GM19395 (cell line): Measurements from ENCODE around the gene IMMP2L.
"Not testable (repeated sequence)": the region's sequence is repeated elsewhere in the genome, so short reads cannot be mapped to it uniquely, and the experiment has no call there.

Source experiments
- ATAC-seq: cut with Tn5 transposase; IDR thresholded peaks from one replicate; pipeline ENCODE4 v1.9.1; 2021; ENCODE audit warnings: mild to moderate bottlenecking, moderate library complexity; ENCODE audit not compliant: unreplicated experiment

The IMMP2L gene

GRCh38 chr7:110718503-110719205, 843.6 kb downstream of the IMMP2L start:
- ATAC-seq: no peak

- ATAC-seq: no peak
These were observed 858.1 kb downstream of the IMMP2L start for GRCh38 chr7:110704225-110704624.

GRCh38 chr7:110698576-110698975, 863.7 kb downstream of the IMMP2L start:
- ATAC-seq: no peak

GRCh38 chr7:110693344-110693743, 868.9 kb downstream of the IMMP2L start:
- ATAC-seq: no peak

GRCh38 chr7:110688908-110689307, 873.4 kb downstream of the IMMP2L start:
- ATAC-seq: no peak

- ATAC-seq: no peak
These were observed 876.4 kb downstream of the IMMP2L start for GRCh38 chr7:110685899-110686298.

GRCh38 chr7:110681941-110682340, 880.4 kb downstream of the IMMP2L start:
- ATAC-seq: no peak

- no peak for ATAC-seq
These were observed 884.9 kb downstream of the IMMP2L start for GRCh38 chr7:110677405-110677804.

GRCh38 chr7:110676785-110677184, 885.5 kb downstream of the IMMP2L start:
- no peak for ATAC-seq

GRCh38 chr7:110675383-110676103, 886.7 kb downstream of the IMMP2L start:
- ATAC-seq: no peak

- ATAC-seq: no peak
These were observed 889.1 kb downstream of the IMMP2L start for GRCh38 chr7:110673148-110673547.

- no peak for ATAC-seq
These were observed 892.9 kb downstream of the IMMP2L start for GRCh38 chr7:110669410-110669809.

GRCh38 chr7:110664803-110665202, 897.5 kb downstream of the IMMP2L start:
- ATAC-seq: no peak

GRCh38 chr7:110660637-110661036, 901.7 kb downstream of the IMMP2L start:
- ATAC-seq: not testable (repeated sequence)

- ATAC-seq: no peak
These were observed 912.0 kb downstream of the IMMP2L start for GRCh38 chr7:110650328-110650727.

GRCh38 chr7:110647266-110647665, 915.0 kb downstream of the IMMP2L start:
- no peak for ATAC-seq

- ATAC-seq: no peak
These were observed 915.5 kb downstream of the IMMP2L start for GRCh38 chr7:110646804-110647203.

- ATAC-seq: no peak
These were observed 916.7 kb downstream of the IMMP2L start for GRCh38 chr7:110645616-110646015.

GRCh38 chr7:110645060-110645459, 917.2 kb downstream of the IMMP2L start:
- ATAC-seq: no peak

- no peak for ATAC-seq
These were observed 925.0 kb downstream of the IMMP2L start for GRCh38 chr7:110637252-110637651.

- ATAC-seq: no peak
These were observed 929.0 kb downstream of the IMMP2L start for GRCh38 chr7:110633313-110633712.

- ATAC-seq: no peak
These were observed 935.9 kb downstream of the IMMP2L start for GRCh38 chr7:110626414-110626813.
